Keratinocyte (primary cell): ENCODE results near the gene LYPD6B. TPM values are rescaled to one million over a fixed set of nuclear protein-coding genes. Genes with fewer than 3 reads are reported as not detected.

ENCODE experiments used
- DNase-seq: peaks from one replicate; pipeline ENCODE4 v3.0.0-alpha.2; 2011; ENCODE audit warnings: low read depth, missing footprints, low spot score
- FAIRE-seq: peaks from 2 replicates; lab custom pipeline; 2011; peaks lifted over from hg19 to GRCh38; lab: Jason Lieb, UNC
- H2AFZ ChIP-seq: 2 replicates; pipeline ENCODE4 v1.6.0; 2012; ENCODE audit warnings: low read length, control low read depth, inconsistent platforms; ENCODE audit not compliant: control insufficient read depth
- H3K27ac ChIP-seq: 2 replicates; pipeline ENCODE4 v1.5.1; 2011; ENCODE audit warnings: low read length; ENCODE audit not compliant: control insufficient read depth, insufficient read depth
- H3K27me3 ChIP-seq: 3 replicates; pipeline ENCODE4 v1.6.0; 2011; ENCODE audit warnings: low read length; ENCODE audit not compliant: control insufficient read depth, insufficient read depth; ENCODE audit errors: extremely low read depth
- H3K36me3 ChIP-seq, 2 experiments: 2 replicates in 1 of 2; 3 replicates in 1 of 2; pipeline ENCODE4 v1.5.1; 2011; ENCODE audit warnings: low read length in 2 of 2, mild to moderate bottlenecking in 1 of 2; ENCODE audit not compliant: control insufficient read depth in 2 of 2, insufficient read depth in 2 of 2; ENCODE audit errors: extremely low read depth in 1 of 2
- H3K4me1 ChIP-seq: 3 replicates; pipeline ENCODE4 v1.5.1; 2011; ENCODE audit warnings: low read length; ENCODE audit not compliant: control insufficient read depth, insufficient read depth; ENCODE audit errors: extremely low read depth
- H3K4me2 ChIP-seq: 3 replicates; pipeline ENCODE4 v1.6.0; 2011; ENCODE audit warnings: low read depth, low read length; ENCODE audit not compliant: control insufficient read depth, insufficient read depth; ENCODE audit errors: extremely low read depth
- H3K4me3 ChIP-seq, 3 experiments: fragments of 200-600 bp in 1 of 3; sonication (generic) in 1 of 3; 2 replicates in 2 of 3; 3 replicates in 1 of 3; pipeline ENCODE4 v1.5.1; 2011 to 2016; ENCODE audit warnings: low read length in 3 of 3, mild to moderate bottlenecking in 3 of 3, control low read depth in 2 of 3, inconsistent platforms in 1 of 3, low read depth in 1 of 3, mixed read lengths in 1 of 3, mixed run types in 1 of 3, moderate library complexity in 1 of 3; ENCODE audit not compliant: control insufficient read depth in 2 of 3, insufficient read depth in 2 of 3; ENCODE audit errors: extremely low read depth in 1 of 3
- H3K79me2 ChIP-seq: 2 replicates; pipeline ENCODE4 v1.6.0; 2012; ENCODE audit warnings: low read length; ENCODE audit not compliant: control insufficient read depth, insufficient read depth
- H3K9ac ChIP-seq: 3 replicates; pipeline ENCODE4 v1.6.0; 2011; ENCODE audit warnings: low read length; ENCODE audit not compliant: control insufficient read depth, insufficient read depth; ENCODE audit errors: extremely low read depth
- H3K9me1 ChIP-seq: 3 replicates; pipeline ENCODE4 v1.6.0; 2011; ENCODE audit warnings: low read length; ENCODE audit not compliant: control insufficient read depth, insufficient read depth; ENCODE audit errors: extremely low read depth
- H3K9me3 ChIP-seq: 2 replicates; pipeline ENCODE4 v1.5.1; 2012; ENCODE audit warnings: low read depth, low read length; ENCODE audit not compliant: control insufficient read depth
- H4K20me1 ChIP-seq: 3 replicates; pipeline ENCODE4 v1.6.0; 2011; ENCODE audit warnings: low read length; ENCODE audit not compliant: control insufficient read depth, insufficient read depth; ENCODE audit errors: extremely low read depth
- CTCF ChIP-seq, 3 experiments: IDR thresholded peaks in 1 of 3; conservative IDR thresholded peaks in 1 of 3; optimal IDR thresholded peaks in 1 of 3; 2 replicates in 2 of 3; 3 replicates in 1 of 3; pipeline versions ENCODE3 to v1.5.1; 2011; ENCODE audit warnings: low read length in 3 of 3, mild to moderate bottlenecking in 3 of 3, moderate library complexity in 2 of 3, control low read depth in 1 of 3, inconsistent platforms in 1 of 3; ENCODE audit not compliant: insufficient read depth in 2 of 3; ENCODE audit errors: extremely low read depth in 1 of 3
- EZH2 ChIP-seq: IDR thresholded peaks from one replicate; pipeline ENCODE4 v1.6.1; 2012; ENCODE audit warnings: inconsistent platforms, mild to moderate bottlenecking, low read length, moderate library complexity
- dilution Hi-C: fragments of 300-500 bp; cut with MboI; formaldehyde crosslinking; loops from one replicate; pipeline ENCODE4 v1.7.0; 2020; ENCODE audit warnings: low sequenced_read_pairs; ENCODE audit not compliant: extremely low pct_ligation_motif_present
- polyA plus RNA-seq, 5 experiments: library from polyadenylated mRNA; depleted of rRNA in 3 of 5; stranded (reverse) in 3 of 5; stranded (forward) in 1 of 5; unstranded in 1 of 5; fragments of >200 nt; gene quantifications; 1 replicate in 1 of 5; 2 replicates in 3 of 5; 3 replicates in 1 of 5; pipeline versions ENCODE4 v1.2.1 to v1.2.3, GENCODE V29; 2011 to 2012; ENCODE audit warnings: missing spikeins in 2 of 5, low read depth in 1 of 5, low replicate concordance in 1 of 5

The LYPD6B gene
- polyA plus RNA-seq, 1 donor (not counting 4 experiments of a cell fraction or from before 2014, with no cell fraction given): 24.7 TPM

GRCh38 chr2:149019768-149020167, 18.7 kb upstream of the LYPD6B start:
- no peaks in the 10 kb centered on the region for H3K4me1 ChIP-seq
- H3K4me2 ChIP-seq: no peak overlapping the region
- peaks cover 4% of the 10 kb centered on the region for H3K27me3 ChIP-seq
- no peak for TF ChIP-seq EZH2
- TF ChIP-seq CTCF (optimal IDR thresholded peaks at IDR 0.05 in 1 of 3, IDR thresholded peaks at IDR 0.05 in 1 of 3, conservative IDR thresholded peaks at IDR 0.05 in 1 of 3; ENCODE audit: extremely low read depth in 1 of 3, insufficient read depth in 2 of 3, low read length in 3 of 3): no peak
- no peak overlapping the region for H3K4me3 ChIP-seq
- no peak overlapping the region for H3K27ac ChIP-seq
- H3K9ac ChIP-seq: no peak overlapping the region
- no peaks in the 10 kb centered on the region for H4K20me1 ChIP-seq
- H3K9me3 ChIP-seq: no peaks in the 10 kb centered on the region
- no peaks in the 10 kb centered on the region for H3K36me3 ChIP-seq
- no peaks in the 10 kb centered on the region for H3K79me2 ChIP-seq
- no peaks in the 10 kb centered on the region for H3K9me1 ChIP-seq
- FAIRE-seq (no peak), DNase-seq (no peak)
- dilution Hi-C loops: loop anchor here (10.0 kb wide), 1 partner anchor 545 kb away; no protein-coding TSS in a partner anchor
- no peak overlapping the region for H2AFZ ChIP-seq

GRCh38 chr2:149020432-149020851, 18.1 kb upstream of the LYPD6B start:
- Histone ChIP-seq H3K79me2 (no peaks in the 10 kb centered on the region), H2AFZ (no peak overlapping the region), H4K20me1 (no peaks in the 10 kb centered on the region), H3K9ac (no peak overlapping the region), H3K27ac (no peak overlapping the region), H3K9me1 (no peaks in the 10 kb centered on the region), H3K27me3 (peaks cover 4% of the 10 kb centered on the region), H3K4me2 (no peak overlapping the region), H3K4me1 (no peaks in the 10 kb centered on the region), H3K36me3 (no peaks in the 10 kb centered on the region), H3K9me3 (no peaks in the 10 kb centered on the region), H3K4me3 (no peak overlapping the region)
- dilution Hi-C loops: loop anchor here (10.0 kb wide), 1 partner anchor 544 kb away; no protein-coding TSS in a partner anchor
- DNase-seq (no peak), FAIRE-seq (no peak)
- no peak for TF ChIP-seq CTCF (optimal IDR thresholded peaks at IDR 0.05 in 1 of 3, IDR thresholded peaks at IDR 0.05 in 1 of 3, conservative IDR thresholded peaks at IDR 0.05 in 1 of 3; ENCODE audit: extremely low read depth in 1 of 3, insufficient read depth in 2 of 3, low read length in 3 of 3)
- no peak for TF ChIP-seq EZH2
